GM19455 (cell line): ENCODE results near the gene SZT2.
"Not testable (repeated sequence)": the region's sequence is repeated elsewhere in the genome, so short reads cannot be mapped to it uniquely, and the experiment has no call there.

Experiments used
- ATAC-seq: cut with Tn5 transposase; IDR thresholded peaks from one replicate; pipeline ENCODE4 v1.9.1; 2021; ENCODE audit not compliant: unreplicated experiment

SZT2 gene

DNA sequence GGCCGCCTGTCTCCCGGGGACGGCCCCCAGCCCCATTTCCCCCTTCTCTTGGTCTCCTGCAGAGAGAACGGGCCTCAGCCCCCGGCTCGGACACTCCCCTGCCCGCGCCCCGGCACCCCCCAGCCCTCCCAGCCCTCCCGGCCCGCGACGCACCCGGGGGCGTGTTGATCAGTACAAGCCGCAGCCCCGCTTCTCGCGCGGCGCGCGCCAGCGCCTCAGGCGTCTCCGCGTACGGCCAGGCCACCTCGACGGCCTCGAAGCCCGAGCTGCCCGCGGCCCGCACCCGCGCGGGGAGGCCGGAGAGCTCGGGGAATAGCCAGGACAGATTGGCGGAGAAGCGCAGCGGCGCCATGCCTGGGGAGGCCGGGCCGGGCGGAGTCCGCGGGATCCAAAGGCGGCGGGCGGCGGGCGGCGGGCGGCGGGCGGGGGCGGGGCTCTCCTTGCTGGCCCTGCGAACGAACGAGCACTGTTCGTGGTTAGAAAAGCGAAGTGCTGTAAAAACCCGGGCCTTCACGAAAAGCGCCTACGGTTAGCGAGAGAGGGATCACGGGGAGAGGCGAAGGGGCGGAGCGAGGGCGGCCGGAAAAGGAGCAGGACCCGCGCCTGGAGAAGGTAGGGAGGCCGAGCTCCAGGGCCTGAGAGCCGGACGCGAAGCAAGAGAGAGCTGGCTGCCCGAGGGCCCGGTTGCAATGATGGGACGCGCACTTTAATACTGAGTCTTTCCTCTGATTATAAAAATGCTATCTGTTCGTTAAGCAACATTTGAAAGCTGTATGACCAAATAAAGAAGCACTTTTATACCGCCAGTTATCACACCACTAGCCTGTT is 64.0 kb downstream of the SZT2 start, which contains the start of gene HYI:
HYI (minus strand) TSS at position 490 of the 828 bp plus-strand sequence; CDS start at position 352, 138 bp downstream.
- ATAC-seq, result no peak

DNA sequence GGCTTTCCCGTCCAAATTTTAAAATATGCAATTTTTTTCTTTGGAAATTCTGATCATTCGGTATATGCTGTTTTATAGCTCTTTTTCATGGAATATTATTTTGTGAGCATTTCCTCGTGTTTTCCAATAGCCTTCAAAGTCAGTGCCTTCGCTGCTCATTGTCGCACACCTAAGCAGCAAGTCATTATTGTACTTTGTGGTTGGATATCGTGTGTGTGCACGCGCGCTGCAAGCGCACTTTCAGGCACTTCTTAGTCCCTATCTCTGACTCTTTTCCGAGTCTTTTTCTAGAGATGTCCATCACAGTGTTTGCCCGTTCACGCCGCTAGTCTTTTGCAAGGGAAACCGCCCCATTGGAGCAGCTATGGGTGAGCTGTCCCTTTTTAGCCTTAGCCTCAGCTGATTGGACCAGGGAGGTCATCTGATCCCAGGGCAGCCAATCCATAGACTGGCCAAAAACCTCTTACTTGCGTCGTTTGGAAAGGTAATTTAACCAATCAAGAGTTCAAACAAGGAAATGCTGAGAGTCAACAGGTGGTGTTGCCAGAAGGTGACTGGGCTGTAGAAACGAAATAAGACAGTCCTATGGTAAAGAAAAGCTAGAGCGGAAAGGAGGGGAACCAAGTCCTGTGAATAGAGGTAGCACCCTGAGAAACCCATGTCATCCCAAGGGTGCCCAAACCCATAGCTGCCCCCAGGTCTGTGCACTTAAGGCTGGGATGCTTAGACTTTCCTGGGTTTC is 64.7 kb downstream of the SZT2 start:
- ATAC-seq, result peak; percentile 73

DNA sequence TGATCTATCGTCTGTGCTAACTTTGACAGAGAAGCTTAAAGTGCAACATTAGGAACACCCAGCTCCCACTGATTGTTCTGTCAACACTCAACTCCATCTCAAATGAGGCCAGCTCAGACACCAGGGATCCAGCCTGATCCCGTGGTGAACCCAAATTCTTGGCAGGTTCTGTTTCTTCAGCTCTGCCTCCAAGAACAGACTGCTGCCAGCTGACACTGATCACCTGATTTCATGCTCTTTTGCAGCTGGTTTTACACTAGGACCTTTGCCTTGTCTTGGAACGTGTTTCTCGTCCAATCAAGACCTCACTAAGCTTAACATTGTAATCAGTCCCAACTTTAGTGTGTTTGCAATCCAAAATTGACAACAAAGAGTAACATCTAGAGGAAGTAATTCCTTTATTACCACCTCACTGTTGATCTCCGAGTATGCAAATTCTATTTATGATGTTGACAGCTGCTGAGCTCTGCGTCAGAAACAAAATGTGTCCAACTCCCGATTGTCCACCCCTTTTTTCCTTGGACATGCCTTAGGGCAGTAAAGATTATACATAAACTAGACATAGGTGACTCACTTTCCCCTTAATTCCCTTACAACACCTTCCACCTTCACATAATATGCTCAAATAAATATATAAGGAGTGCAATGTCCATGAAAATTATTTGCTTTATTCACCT is 65.7 kb downstream of the SZT2 start:
- ATAC-seq, result no peak

DNA sequence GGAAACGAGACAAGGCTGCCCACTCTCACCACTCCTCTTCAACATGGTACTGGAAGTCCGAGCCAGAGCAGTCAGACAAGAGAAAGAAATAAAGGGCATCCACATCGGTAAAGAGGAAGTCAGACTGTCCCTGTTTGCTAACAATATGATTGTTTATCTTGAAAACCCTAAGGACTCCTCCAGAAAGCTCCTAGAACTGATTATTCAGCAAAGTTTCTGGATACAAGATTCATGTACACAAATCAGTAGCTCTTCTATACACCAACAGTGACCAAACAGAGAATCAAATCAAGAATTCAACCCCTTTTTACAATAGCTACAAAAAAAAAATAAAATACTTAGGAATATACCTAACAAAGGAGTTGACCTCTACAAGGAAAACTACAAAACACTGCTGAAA is 68.7 kb downstream of the SZT2 start:
- not testable (repeated sequence) for ATAC-seq

DNA sequence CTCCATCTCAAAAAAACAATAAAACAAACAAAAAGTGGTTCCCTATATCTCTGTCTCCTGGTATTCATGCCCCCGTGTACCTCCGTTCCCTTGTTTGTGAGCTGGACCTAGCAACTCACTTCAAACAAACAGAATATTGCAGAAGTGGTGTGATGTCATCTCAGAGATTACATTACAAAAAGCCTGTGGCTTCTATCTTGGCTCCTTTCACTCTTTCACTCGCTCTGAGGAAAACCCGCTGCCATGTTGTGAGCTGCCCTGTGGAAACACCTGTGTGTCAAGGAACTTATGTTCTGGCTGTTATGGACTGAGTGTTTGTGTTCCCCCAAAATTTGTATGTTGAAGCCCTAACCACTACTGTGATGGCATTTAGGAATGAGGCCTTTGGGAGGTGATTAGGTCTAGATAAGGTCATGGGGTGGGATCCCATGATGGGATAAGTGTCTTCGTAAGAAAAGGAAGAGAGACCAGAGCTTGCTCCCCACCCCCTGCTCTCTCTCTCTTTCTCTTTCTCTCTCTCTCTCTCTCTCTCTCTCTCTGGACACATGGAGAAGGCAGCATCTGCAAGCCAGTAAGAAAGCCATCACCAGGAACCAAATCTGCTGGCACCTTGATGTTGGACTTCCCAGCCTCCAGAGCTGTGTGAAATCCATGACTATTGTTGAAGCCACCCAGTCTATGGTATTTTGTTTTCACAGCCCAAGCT is 71.4 kb downstream of the SZT2 start:
- ATAC-seq, result no peak

DNA sequence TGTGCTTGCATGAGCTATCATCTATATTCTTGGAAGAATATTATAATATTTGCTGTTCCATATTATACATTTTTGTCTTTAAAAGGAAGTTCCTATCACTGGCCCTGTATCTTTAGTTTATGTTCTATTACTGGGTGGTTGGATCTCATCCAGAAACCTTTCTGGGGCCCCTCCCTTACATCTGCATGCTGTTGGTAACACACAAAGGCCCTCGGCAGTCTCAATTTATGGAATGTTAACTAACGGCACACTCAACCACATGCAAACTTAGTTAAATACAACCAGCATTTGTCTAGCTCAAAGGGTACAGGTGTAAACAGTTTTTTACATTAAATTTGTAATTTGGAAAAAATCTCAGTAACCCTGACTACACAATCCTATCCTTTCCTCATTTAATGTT is 73.8 kb downstream of the SZT2 start:
- no peak for ATAC-seq

DNA sequence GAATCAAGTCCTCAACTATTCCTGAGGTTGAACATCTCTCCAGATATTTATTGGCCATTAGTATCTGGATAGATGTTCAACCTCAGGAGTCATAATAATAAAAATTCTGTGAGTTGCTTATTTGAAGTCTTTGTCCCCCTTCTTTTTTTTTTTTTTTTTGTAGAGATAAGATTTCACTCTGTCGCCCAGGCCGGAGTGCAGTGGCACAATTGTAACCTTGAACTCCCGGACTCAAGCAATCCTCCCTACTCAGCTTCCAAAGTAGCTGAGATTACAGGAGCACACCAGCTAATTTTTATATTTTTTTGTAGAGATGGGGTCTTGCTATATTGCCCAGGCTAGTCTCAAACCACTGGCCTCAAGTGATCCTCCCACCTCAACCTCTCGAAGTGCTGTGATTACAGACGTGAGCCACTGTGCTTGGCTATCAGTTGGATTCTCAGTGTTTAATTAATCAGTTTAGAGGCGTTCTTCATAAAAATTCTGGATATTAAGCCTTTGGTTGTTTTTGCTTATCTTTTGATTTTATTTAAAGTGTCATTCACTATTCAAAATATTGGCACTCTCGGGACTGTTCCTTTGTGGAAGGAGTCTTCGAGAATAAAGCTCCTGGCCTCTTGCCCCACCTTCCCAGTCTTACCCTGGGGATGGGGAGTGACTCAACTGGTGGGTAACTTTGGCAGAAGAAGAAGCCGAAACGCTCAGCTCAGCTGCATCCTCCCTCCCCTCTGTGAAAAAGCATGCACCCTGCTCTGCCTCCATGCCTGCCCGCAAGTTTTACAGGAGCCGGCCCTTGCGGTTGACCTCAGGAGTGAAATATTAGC is 75.2 kb downstream of the SZT2 start:
- ATAC-seq, result no peak

DNA sequence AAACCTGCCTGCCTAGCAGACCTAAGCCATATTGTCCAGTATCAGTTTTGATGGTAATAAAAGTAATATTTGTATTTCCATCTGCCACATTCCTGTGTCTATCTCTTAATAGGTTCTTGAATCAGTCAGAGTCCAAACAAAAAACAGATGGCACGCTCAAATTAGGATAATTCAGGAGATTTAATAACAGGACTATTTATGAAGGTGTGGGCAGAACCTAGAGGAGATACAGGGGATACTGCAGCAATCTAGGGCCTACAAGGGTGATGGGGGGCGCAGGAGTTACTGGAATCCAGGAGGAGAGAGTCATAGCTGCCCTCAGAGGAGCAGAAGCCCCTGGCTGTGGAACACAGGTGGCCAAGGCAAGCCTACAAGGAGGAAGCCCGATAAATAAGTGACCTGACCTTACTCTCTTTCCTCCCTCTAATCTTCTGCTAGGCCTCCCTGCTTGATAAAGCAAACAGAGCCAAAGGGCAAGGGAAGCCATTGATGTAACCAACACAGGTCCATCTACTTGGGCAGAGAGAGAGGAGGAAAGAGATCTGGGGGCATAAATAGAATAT is 75.9 kb downstream of the SZT2 start:
- no peak for ATAC-seq

DNA sequence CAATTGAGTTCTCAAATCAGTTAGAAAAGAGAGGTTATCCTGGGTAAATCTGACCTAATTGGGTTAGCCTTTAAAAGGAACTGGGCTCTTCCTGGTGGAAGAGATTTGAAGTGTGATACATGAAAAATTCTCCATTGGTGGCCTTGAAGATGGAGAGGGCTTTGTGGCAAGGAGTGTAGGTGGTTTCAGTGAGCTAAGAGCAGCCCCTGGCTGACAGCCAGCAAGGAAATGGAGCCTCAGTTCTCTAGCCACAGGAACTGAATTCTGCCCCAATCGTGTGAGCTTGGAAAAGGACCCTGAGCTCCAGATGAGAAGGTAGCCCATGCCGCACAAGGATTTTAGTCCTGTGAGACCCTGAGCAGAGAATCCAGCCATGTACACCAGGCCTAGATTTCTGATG is 76.7 kb downstream of the SZT2 start:
- ATAC-seq, result no peak

DNA sequence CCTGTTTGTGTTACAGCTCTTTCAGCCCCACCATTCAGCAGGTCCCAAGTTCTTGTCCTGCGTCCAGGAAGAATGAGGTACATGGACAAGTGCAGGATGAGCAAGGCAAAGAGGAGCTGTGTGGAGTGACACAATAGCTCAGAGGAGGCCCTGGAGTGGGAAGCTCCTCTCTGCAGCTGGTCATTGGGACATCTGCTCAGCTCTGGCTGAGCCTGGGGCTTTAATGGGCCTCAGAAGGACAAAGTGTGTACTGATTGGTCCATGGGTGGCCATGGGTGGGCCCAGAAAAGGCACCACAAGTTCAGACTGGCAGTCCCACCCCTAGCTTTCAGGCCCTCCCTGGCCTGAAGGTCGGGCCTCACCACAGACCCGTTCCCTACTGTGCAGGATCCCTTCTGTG is 78.7 kb downstream of the SZT2 start:
- ATAC-seq, result no peak

DNA sequence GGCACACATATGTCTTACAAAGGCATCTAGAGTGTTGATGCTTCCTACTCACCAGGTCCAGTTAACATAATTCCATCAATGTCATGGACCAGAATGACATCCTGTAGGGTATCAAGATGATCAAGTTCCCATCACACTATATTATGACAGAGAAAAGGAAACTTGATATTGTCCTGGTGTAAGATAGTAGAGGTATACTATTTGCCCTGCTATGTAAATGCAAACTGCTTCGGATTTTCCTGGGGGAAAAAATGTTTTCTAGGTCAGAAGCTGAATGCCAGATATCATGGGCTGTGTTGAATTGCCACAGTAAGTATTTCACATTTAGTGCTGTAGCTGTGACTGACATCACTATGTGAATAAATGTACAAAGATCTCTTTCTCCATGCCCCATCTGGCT is 80.2 kb downstream of the SZT2 start:
- no peak for ATAC-seq

DNA sequence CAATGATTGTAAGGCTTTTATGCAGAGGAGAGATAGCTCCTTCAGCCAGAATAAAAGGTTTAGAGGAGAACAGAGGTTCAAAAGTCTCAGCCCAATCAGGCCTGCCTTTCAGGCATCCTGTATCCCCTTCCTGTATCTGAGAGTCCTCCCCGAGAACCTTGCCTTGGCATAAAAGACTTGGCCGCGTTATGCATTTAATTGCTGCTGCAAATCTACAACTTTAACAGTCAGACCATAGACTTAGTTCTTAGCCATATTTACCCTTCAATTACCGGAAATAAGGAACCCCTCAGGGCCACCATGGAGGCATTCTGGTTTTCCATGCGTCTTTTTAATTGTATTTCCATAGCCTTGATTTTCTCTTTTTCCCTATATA is 82.4 kb downstream of the SZT2 start:
- ATAC-seq, result no peak

DNA sequence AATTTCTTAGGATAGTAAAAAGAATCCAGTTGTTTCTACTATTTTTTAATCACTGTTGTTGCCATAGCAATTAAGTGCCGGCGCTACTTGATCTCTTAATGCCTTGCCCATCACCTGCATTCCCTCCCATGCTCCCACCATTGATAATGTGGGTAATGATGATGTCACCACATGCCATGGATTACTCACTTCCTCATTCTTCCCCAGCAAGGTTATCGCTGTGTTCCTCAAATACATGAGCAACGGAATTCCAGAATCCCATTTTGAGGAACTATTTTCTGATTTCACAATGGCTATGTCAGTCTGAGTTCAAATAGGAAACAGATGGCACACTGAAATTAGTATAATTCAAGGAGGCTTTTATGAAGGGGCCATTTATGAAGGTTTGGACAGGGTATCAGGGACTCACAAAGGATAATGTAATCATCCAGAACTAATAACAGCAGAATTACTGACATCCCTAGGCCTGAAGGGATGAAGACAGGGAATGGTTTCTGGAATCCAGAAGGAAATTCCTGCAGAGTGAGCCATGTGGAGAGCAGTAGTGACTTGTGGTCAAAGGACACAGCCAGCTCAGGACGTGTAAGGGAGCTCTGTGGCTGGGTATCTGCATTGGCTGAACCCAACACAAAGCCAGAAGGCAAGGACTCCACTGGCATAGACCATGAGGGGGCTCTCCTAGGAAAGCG is 82.9 kb downstream of the SZT2 start:
- not testable (repeated sequence) for ATAC-seq

DNA sequence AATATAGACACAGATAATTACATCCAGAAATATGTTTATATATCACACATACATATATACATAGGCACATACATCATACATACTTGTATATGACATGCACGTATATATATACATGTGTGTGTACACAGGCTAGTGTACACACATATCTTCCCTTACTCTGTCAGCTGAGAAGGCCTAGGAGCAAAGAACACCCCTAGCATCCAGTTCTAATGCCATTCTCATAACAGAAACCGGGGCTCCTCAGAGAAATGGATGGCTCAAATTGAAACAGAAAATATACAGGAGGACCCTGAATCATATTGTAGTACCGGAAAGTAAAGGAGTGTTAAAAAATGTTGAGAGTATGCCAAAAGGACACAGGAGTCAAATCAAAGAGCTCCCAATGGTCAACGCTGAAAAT is 83.8 kb downstream of the SZT2 start:
- ATAC-seq, result no peak

DNA sequence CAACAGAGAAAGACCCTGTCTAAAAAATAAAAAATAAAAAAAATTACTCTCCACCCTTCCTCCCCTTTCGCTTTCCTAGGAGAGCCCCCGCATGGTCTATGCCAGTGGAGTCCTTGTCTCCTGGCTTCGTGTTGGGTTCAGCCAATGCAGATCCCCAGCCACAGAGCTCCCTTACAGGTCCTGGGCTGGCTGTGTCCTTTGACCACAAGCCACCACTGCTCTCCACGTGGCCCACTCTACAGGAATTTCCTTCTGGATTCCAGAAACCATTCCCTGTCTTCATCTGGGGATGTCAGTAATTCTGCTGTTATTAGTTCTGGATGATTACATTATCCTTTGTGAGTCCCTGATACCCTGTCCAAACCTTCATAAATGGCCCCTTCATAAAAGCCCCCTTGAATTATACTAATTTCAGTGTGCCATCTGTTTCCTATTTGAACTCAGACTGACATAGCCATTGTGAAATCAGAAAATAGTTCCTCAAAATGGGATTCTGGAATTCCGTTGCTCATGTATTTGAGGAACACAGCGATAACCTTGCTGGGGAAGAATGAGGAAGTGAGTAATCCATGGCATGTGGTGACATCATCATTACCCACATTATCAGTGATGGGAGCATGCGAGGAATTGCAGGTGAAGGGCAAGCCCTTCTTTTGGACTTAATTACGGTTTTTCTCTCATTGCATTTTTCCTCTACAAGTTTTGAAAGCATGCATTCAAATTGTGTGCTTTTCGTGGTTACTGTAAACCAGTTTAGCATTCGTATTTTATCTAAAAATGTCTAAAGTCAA is 86.1 kb downstream of the SZT2 start:
- ATAC-seq, result not testable (repeated sequence)

DNA sequence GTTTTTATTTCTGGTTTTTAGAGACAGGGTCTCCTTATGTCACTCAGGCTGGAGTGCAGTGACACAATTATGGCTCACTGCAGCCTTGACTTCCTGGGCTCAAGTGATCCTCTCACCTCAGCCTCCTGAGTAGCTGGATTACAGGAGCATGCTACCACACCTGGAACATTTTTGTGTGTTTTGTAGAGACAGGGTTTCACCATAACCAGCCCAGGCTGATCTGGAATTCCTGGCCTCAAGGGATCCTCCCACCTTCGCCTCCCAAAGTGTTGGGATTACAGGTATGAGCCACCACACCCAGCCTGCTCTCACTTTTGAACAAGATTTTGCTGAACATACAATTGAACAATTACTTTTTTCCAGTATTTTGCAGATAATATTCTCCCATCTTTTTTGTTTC is 88.0 kb downstream of the SZT2 start:
- ATAC-seq, result no peak

DNA sequence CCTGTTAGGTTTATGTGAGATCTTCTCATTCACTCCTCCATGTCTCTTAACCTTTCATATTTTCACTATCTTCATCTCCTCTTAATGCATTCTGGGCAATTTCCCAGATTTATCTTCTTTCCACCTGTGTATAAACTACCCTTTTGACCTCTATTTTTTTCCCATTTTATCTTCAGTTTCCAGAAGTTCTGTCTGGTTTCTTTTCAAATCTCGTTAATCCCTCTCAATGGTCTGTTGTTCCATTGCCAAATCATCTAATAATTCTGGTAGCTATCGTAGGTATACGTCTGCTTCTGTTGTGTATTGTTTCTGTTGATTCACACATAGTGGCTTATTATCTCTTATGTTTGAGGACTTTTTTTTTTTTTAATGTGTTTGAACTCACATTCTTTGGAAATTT is 89.7 kb downstream of the SZT2 start:
- ATAC-seq, result no peak

DNA sequence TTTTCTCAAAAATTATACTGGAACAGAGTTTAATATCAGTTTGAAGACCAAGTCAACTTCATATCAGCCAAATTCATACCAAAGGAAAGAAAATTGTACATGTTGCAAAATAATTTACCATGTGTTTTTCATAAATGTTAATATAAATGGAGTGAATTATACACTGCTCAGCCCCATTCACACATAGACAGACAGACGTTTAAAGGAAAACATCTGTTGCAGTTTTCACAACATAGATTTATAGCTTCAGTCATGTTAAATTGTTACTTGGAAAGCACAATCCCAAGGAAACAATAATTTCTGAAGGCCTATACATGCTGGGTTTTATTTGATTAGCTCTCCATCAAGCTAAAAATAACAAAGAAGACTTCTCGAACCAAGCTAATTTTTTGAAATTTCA is 91.8 kb downstream of the SZT2 start:
- ATAC-seq, result no peak

DNA sequence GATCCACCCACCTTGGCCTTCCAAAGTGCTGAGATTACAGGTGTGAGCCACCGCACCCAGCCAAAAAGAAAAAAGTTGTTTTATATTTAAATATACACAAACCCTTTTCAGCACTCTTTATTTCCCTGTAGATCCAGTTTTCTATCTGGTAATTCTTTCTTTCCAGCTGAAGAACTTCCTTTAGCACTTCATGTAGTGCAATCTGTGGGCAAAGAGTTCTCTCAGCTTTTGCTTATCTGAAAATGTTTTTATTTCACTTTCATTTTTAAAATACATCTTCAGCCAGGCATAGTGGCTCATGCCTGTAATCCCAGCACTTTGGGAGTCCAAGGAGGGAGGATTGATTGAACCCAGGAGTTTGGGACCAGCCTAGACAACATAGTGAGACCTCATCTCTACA is 92.5 kb downstream of the SZT2 start:
- no peak for ATAC-seq
